Left ventricle myocardium inferior (tissue), 1 donor: ENCODE results near the gene CDK14. TPM values are rescaled to one million over a fixed set of nuclear protein-coding genes. Genes with fewer than 3 reads are reported as not detected.

ENCODE experiments used
- DNase-seq: peaks from one replicate; pipeline ENCODE4 v3.0.0-alpha.2; 2020
- H3K27ac ChIP-seq: fragments of 200-600 bp; replicated peaks from 2 replicates; pipeline ENCODE4 v1.8.0; 2021
- H3K27me3 ChIP-seq: fragments of 200-600 bp; 2 replicates; pipeline ENCODE4 v1.8.0; 2021; ENCODE audit warnings: low read depth
- H3K36me3 ChIP-seq: fragments of 200-600 bp; 2 replicates; pipeline ENCODE4 v1.8.0; 2021
- H3K4me1 ChIP-seq: fragments of 200-600 bp; 2 replicates; pipeline ENCODE4 v1.8.0; 2021
- H3K4me3 ChIP-seq: fragments of 200-600 bp; 2 replicates; pipeline ENCODE4 v1.8.0; 2021; ENCODE audit warnings: mild to moderate bottlenecking, moderate library complexity
- H3K9me3 ChIP-seq: fragments of 200-600 bp; replicated peaks from 2 replicates; pipeline ENCODE4 v1.8.0; 2021
- intact Hi-C: fragments of 100-400 bp; cut with micrococcal nuclease; formaldehyde crosslinking; loops from one replicate; pipeline ENCODE4 v1.11.0; 2022
- total RNA-seq: library from RNA; stranded (reverse); fragmentation: NEBNext Ultra II Directional; extraction: Animal tissue kit (Norgen Biotek cat#: 25700); gene quantifications from one replicate; pipeline ENCODE4 v1.2.1, GENCODE V29; 2021
- TF ChIP-seq, protein P1 (sequence below): fragments of 200-600 bp; IDR thresholded peaks from 2 replicates; pipeline ENCODE4 v1.8.0; 2021; ENCODE audit warnings: antibody characterized with exemption, mild to moderate bottlenecking, borderline replicate concordance
- donor health status: DM: no; HTN: yes; CAD: no; lungs with severe emphysema.

Gene CDK14
- total RNA-seq, 1 donor from 2014 or later = 18.7 TPM

DNA sequence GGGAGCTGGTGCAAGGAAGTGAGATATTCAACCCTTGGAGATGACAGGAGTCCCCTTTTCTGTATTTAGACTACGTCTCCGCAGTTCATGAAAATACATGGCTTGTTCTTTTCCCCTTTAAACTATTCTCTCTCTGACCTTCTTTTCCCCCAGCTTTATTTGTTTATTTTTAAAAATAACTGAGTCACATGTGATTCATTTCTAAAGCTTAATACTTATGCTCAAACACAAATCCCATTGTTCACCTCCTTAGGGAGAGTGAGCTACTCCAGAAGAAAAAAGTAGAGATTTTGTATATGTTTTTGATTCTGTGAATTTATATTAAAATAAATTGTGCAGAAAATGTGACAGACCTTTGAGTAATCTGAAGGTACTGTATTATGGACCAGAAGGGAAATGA, 632.2 kb downstream of the CDK14 start:
- DNase-seq = no peak
- H3K4me1 ChIP-seq = no peaks in the 10 kb centered on the region
- H3K9me3 ChIP-seq = no peaks in the 10 kb centered on the region
- H3K36me3 ChIP-seq = no peaks in the 10 kb centered on the region
- H3K4me3 ChIP-seq = no peak overlapping the region
- no peak overlapping the region for H3K27ac ChIP-seq
- peaks cover 4% of the 10 kb centered on the region for H3K27me3 ChIP-seq
- intact Hi-C loops = no loop called here
- TF ChIP-seq, protein P1, sequence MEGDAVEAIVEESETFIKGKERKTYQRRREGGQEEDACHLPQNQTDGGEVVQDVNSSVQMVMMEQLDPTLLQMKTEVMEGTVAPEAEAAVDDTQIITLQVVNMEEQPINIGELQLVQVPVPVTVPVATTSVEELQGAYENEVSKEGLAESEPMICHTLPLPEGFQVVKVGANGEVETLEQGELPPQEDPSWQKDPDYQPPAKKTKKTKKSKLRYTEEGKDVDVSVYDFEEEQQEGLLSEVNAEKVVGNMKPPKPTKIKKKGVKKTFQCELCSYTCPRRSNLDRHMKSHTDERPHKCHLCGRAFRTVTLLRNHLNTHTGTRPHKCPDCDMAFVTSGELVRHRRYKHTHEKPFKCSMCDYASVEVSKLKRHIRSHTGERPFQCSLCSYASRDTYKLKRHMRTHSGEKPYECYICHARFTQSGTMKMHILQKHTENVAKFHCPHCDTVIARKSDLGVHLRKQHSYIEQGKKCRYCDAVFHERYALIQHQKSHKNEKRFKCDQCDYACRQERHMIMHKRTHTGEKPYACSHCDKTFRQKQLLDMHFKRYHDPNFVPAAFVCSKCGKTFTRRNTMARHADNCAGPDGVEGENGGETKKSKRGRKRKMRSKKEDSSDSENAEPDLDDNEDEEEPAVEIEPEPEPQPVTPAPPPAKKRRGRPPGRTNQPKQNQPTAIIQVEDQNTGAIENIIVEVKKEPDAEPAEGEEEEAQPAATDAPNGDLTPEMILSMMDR = no peak

DNA sequence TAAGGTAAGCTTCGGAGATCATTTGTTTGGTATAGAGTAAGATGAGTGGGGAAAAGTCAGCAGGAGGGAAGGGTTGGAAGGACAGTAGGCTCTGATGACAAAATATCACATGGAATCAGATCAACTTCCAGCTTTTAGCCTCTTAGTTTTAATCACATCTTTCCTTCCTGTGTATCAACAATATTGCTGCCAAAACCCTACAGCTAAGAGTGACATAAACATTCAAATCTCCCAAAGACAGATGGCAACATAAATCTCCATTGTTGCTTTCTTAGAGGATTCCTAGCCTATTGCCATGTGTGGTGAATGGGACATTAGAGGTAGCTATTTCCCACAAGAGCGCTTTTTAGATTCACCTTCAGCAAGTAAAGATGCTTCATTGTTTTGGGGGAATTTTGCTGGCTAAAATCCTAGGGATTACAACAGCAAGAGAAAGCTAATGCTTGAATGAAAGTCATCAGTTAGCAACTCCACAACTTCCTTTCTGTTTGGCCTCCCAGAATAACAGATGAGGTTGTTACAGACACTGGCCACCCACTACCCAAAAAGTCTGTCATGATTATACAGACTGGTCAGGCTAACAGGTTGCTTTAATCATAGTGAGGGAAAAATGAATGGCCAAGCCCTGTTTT, 632.9 kb downstream of the CDK14 start:
- DNase-seq = no peak
- Histone ChIP-seq H3K27me3 (peaks cover 4% of the 10 kb centered on the region), H3K4me1 (no peaks in the 10 kb centered on the region), H3K9me3 (no peaks in the 10 kb centered on the region), H3K36me3 (no peaks in the 10 kb centered on the region), H3K4me3 (no peak overlapping the region), H3K27ac (no peak overlapping the region)
- TF ChIP-seq, protein P1 = no peak
- intact Hi-C loops = no loop called here

DNA sequence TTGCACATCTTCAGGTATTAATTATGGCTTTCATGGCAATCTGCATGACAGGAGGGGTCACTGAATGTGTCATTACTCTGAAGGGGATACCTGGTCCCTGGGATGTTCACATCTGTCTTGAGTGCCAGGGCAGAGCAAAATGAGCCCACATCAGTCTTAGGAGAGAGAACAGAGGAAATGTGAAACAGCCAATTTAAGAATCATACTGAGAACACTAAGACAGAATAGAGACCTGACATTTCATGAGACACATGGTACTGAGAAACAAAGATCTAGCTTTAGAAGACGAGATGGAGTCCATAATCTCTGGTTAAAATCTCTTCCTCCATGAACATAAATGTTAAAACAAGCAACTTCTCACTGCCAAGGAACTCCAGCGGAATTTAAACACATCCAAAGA, 634.0 kb downstream of the CDK14 start:
- Histone ChIP-seq H3K27me3 (peaks cover 4% of the 10 kb centered on the region), H3K36me3 (no peaks in the 10 kb centered on the region), H3K4me3 (no peak overlapping the region), H3K4me1 (no peaks in the 10 kb centered on the region), H3K27ac (no peak overlapping the region), H3K9me3 (no peaks in the 10 kb centered on the region)
- intact Hi-C loops = no loop called here
- DNase-seq = no peak
- TF ChIP-seq, protein P1 = no peak

DNA sequence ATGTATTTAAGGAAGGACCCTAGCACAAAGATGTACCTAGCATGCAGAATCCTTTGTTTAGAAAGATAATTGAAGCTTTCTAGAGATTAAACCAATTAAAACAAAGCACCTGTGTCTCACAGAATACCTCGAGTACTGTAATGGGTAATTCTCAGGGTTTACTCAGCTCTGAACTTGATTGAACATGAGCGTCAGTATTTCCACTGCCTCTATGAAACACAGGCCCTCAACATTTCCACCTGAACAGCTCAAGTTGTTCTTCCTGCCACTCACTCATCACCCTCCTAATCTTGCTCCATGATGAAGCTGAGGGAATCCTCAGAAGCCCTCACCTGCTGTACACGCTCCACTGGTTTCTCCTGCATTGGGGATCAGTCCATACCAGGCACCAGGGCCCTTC, 634.4 kb downstream of the CDK14 start:
- TF ChIP-seq, protein P1 = no peak
- Histone ChIP-seq H3K27me3 (peaks cover 6% of the 10 kb centered on the region), H3K9me3 (no peaks in the 10 kb centered on the region), H3K36me3 (no peaks in the 10 kb centered on the region), H3K27ac (no peak overlapping the region), H3K4me1 (no peaks in the 10 kb centered on the region), H3K4me3 (no peak overlapping the region)
- intact Hi-C loops = no loop called here
- DNase-seq = no peak

DNA sequence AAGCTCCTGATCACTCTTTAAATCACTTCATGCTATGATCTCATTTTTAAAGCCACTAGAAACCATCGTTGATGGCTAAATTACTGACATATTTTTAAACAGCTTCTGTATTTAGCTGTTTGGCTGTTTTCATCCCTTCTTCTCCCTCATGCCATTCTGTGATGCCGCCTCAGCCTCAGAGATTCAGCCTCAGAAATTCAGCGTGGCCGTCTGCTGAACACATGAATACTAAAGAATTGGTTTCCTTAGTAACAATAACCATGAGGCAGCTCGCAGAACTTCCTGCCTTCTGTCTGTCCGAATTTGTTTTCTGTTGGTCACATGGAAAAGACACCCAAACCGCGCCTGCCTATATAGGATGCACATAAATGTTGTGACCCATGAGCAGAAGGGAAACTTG, 637.1 kb downstream of the CDK14 start:
- H3K4me3 ChIP-seq = no peak overlapping the region
- no peaks in the 10 kb centered on the region for H3K4me1 ChIP-seq
- no peak for DNase-seq
- intact Hi-C loops = no loop called here
- H3K36me3 ChIP-seq = no peaks in the 10 kb centered on the region
- H3K9me3 ChIP-seq = no peaks in the 10 kb centered on the region
- H3K27me3 ChIP-seq = peaks cover 8% of the 10 kb centered on the region
- no peak overlapping the region for H3K27ac ChIP-seq
- TF ChIP-seq, protein P1 = no peak
